Mesothelial cell of epicardium (in vitro differentiated cells): ENCODE data around the gene ANK2. TPM values are rescaled to one million over a fixed set of nuclear protein-coding genes. Genes with fewer than 3 reads are reported as not detected.

Source experiments
- DNase-seq, 2 experiments: peaks; one replicate each; pipeline ENCODE4 v3.0.0; 2021; ENCODE audit warnings: low spot score in 2 of 2; ENCODE audit not compliant: unreplicated experiment in 2 of 2
- H3K27ac Mint-ChIP-seq: 2 replicates; pipeline ENCODE4 v1.8.0; 2021; ENCODE audit warnings: mixed read lengths
- H3K27me3 Mint-ChIP-seq: 2 replicates; pipeline ENCODE4 v1.8.0; 2021; ENCODE audit warnings: low read depth, mixed read lengths
- H3K36me3 Mint-ChIP-seq: 2 replicates; pipeline ENCODE4 v1.8.0; 2021; ENCODE audit warnings: mixed read lengths
- H3K4me1 Mint-ChIP-seq: 2 replicates; pipeline ENCODE4 v1.8.0; 2021; ENCODE audit warnings: mixed read lengths
- H3K4me3 Mint-ChIP-seq: 2 replicates; pipeline ENCODE4 v1.8.0; 2021; ENCODE audit warnings: mild to moderate bottlenecking, moderate library complexity, mixed read lengths
- H3K9me3 Mint-ChIP-seq: 2 replicates; pipeline ENCODE4 v1.8.0; 2021; ENCODE audit warnings: mixed read lengths
- CTCF ChIP-seq: fragments of 200-600 bp; sonication (generic); IDR thresholded peaks from one replicate; pipeline ENCODE4 v1.5.0; 2021; ENCODE audit warnings: antibody characterized with exemption; ENCODE audit not compliant: unreplicated experiment
- total RNA-seq: library from RNA; stranded (reverse); gene quantifications from 3 replicates; pipeline ENCODE4 v1.2.1, GENCODE V29; 2021

Gene ANK2
- total RNA-seq, 1 donor from 2014 or later = 9.2 TPM

- DNase-seq = no peak
- no peak for TF ChIP-seq CTCF
- no peaks in the 10 kb centered on the region for H3K27me3 Mint-ChIP-seq
- H3K4me3 Mint-ChIP-seq = no peak overlapping the region
- no peaks in the 10 kb centered on the region for H3K9me3 Mint-ChIP-seq
- H3K36me3 Mint-ChIP-seq = no peaks in the 10 kb centered on the region
- H3K27ac Mint-ChIP-seq = no peak overlapping the region
- H3K4me1 Mint-ChIP-seq = peaks cover 11% of the 10 kb centered on the region
Observed at GRCh38 chr4:113122066-113122465, 72.6 kb downstream of the ANK2 start.

- Mint-ChIP-seq H3K36me3 (no peaks in the 10 kb centered on the region), H3K4me3 (no peak overlapping the region), H3K4me1 (peaks cover 5% of the 10 kb centered on the region), H3K9me3 (no peaks in the 10 kb centered on the region), H3K27me3 (no peaks in the 10 kb centered on the region), H3K27ac (no peak overlapping the region)
- no peak for TF ChIP-seq CTCF
- no peak for DNase-seq
Observed at GRCh38 chr4:113125418-113125817, 76.0 kb downstream of the ANK2 start.

- Mint-ChIP-seq H3K36me3 (no peaks in the 10 kb centered on the region), H3K9me3 (no peaks in the 10 kb centered on the region), H3K4me3 (no peak overlapping the region), H3K4me1 (peaks cover 9% of the 10 kb centered on the region), H3K27ac (no peak overlapping the region), H3K27me3 (no peaks in the 10 kb centered on the region)
- DNase-seq = no peak
- no peak for TF ChIP-seq CTCF
Observed at GRCh38 chr4:113131136-113131535, 81.7 kb downstream of the ANK2 start.

GRCh38 chr4:113131621-113132020 is 82.2 kb downstream of the ANK2 start:
- Mint-ChIP-seq H3K27ac (no peak overlapping the region), H3K4me1 (peaks cover 9% of the 10 kb centered on the region), H3K27me3 (no peaks in the 10 kb centered on the region), H3K36me3 (no peaks in the 10 kb centered on the region), H3K9me3 (no peaks in the 10 kb centered on the region), H3K4me3 (no peak overlapping the region)
- no peak for TF ChIP-seq CTCF
- no peak for DNase-seq

- no peaks in the 10 kb centered on the region for H3K9me3 Mint-ChIP-seq
- H3K4me1 Mint-ChIP-seq = peaks cover 72% of the 10 kb centered on the region
- no peak overlapping the region for H3K4me3 Mint-ChIP-seq
- TF ChIP-seq CTCF = no peak
- no peak for DNase-seq
- H3K27me3 Mint-ChIP-seq = no peaks in the 10 kb centered on the region
- H3K36me3 Mint-ChIP-seq = no peaks in the 10 kb centered on the region
- peak overlapping the region; percentile 87 for H3K27ac Mint-ChIP-seq
Observed at GRCh38 chr4:113141901-113142346, 92.5 kb downstream of the ANK2 start.

GRCh38 chr4:113142351-113142750 is 92.9 kb downstream of the ANK2 start:
- Mint-ChIP-seq H3K27me3 (no peaks in the 10 kb centered on the region), H3K9me3 (no peaks in the 10 kb centered on the region), H3K4me1 (peaks cover 71% of the 10 kb centered on the region), H3K27ac (peak overlapping the region; percentile 87), H3K36me3 (no peaks in the 10 kb centered on the region), H3K4me3 (no peak overlapping the region)
- no peak for DNase-seq
- no peak for TF ChIP-seq CTCF
